ENCODE measurements around the gene NOMO2.
"Not testable (repeated sequence)": the region's sequence is repeated elsewhere in the genome, so short reads cannot be mapped to it uniquely, and the experiment has no call there.

Gene NOMO2

DNA sequence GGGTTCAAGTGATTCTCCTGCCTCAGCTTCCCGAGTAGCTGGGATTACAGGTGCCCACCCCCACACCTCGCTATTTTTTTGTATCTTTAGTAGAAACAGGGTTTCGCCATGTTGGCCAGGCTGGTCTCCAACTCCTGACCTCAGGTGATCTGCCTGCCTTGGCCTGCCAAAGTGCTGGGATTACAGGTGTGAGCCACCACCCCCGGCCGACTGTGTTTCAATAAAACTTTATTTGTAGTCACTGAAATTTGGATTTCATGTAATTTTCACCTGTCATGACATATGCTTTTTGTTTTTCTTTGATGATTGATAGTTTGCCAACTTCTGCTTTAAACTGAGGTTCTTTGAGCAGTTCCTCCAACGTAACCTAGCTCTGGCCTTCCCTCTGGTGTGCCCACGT is 12.0 kb upstream of the NOMO2 start:
- not testable (repeated sequence) for DNase-seq

GRCh38 chr16:18572973-18573372 is 11.1 kb upstream of the NOMO2 start:
- not testable (repeated sequence) for DNase-seq

DNA sequence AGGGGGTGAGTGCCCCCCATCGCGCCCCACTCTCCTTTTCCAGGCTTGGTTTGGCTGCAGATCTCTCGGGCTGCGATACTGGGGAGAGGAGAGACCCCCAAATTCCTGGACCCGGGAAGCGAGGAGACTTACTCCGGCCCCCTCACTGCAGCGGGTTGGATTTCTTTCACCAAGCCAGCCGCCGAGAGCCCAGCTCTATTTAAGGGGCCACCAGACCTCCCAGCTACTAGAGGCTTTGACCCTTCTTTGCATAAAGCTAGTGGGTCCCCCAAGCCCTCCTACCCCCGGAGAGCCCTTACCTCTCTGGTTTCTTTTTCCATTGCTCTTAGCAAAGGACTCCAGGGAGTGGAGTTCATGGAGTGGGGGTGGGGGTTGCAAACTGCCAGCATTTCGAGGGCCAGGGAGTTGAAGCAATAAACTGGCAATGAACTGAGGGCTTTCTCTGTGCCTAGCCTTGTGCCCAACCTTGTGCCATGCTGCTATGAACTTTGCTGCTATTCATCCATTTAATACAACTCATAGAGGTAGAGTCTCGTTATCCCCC is 9.5 kb upstream of the NOMO2 start:
- not testable (repeated sequence) for DNase-seq

GRCh38 chr16:18570529-18571306 is 8.8 kb upstream of the NOMO2 start:
- not testable (repeated sequence) for DNase-seq

GRCh38 chr16:18560416-18561220 is 1.3 kb downstream of the NOMO2 start:
- DNase-seq: not testable (repeated sequence)

GRCh38 chr16:18553671-18554070 is 8.2 kb downstream of the NOMO2 start:
- not testable (repeated sequence) for DNase-seq

- not testable (repeated sequence) for DNase-seq
These were observed 14.5 kb downstream of the NOMO2 start for GRCh38 chr16:18547382-18547781.

GRCh38 chr16:18546853-18547252 is 15.0 kb downstream of the NOMO2 start:
- DNase-seq: not testable (repeated sequence)

GRCh38 chr16:18544232-18545081 is 17.4 kb downstream of the NOMO2 start:
- DNase-seq: not testable (repeated sequence)

DNA sequence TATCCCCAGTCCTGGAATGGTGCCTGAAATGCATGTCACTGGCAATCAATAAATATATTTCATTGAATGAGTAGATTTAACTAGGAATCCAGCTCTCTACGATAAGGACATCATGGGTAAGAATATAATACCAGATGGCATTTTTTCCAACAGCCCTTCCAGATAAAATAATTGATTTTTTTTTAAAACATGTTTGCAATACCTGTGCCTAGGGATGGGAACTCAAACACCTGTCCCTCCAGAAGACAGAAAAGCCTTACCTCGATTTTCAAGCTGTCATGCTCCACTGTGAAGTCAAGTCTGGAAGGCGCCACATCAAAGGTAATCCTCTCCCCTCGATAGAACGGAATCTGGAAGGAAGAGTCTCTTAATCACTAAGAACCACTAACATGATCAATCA is 20.0 kb downstream of the NOMO2 start:
- not testable (repeated sequence) for DNase-seq

GRCh38 chr16:18537004-18537403 is 24.9 kb downstream of the NOMO2 start:
- DNase-seq: not testable (repeated sequence)

DNA sequence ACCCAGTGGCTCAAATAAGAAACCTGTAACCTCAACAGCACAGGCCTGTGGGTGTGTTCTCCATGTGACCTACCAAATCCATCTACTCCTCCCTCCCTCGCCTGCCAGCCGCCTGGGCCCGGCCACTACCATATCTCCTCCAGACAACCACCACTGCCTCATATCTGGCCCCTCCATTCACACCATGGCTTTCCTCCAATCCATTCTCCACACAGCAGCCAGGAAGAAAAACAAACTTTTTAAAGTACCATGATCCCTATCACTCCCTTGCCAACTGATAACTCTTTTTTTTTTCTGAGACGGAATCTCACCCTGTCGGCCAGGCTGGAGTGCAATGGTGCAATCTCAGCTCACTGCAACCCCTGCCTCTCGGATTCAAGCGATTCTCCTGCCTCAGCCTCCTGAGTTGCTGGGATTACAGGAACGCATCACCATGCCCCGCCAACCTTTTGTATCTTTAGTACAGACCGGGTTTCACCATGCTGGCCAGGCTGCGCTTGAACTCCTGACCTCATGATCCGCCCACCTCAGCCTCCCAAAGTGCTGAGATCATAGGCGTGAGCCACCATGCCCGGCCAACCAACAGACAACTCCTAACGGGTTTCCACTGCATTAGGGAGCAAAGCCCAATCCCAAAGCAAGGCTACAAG is 26.3 kb downstream of the NOMO2 start:
- not testable (repeated sequence) for DNase-seq

DNA sequence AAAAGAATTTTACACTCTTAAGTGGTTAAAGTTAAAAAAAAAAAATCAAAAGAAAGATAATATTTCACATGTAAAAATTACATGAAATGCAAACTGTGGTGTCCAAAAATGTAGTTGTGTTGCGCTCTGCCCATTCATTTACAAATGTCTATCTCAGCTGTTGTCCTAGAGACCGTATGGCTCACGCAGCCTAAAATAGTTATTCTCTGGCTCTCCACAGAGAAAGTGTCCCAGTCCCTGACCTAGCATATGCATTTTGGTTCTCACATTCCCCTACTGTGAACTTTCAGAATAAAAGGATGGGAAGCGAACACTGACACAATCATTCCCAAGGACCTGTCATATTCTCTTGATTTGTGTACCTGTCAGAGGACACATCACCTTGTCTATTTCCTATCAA is 27.6 kb downstream of the NOMO2 start:
- DNase-seq: not testable (repeated sequence)

DNA sequence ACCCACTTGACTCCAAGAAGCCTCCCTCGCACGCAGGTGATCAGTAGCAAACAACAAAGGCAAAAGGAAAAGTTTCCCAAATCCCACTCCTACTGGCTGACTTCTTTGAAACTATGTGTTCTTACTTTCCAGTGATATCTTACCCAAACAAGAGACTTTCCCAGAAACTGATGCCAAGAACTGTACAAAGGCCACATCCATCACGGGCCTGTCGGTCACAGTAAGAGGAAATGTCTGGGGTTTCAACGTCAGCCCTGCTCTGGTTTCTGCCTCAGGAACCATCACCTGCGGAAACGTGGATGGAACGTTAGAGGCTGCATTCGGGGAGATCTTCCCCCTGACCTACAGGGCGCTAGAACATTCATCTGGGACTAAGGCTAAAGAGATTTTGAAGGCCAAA is 30.6 kb downstream of the NOMO2 start:
- not testable (repeated sequence) for DNase-seq

DNA sequence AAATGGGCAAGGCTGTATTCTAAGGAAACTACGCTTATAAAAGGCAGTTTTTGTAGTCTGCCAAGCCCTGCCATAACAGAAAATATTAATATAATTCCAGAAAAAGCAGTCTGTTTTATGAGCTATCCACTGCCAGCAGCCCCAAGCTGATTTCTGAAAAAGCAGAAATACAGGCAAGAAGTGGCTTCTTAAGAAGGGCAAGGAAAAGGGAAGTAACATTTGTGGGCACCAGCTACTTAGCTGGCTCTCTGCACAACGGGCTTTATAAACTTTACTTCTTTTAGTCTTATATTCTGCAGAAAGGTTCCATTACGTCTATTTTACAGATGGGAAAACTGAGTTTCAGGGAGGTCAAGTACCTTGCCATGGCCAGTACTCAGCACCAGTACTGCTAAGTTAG is 31.6 kb downstream of the NOMO2 start:
- DNase-seq: not testable (repeated sequence)

GRCh38 chr16:18526547-18526946 is 35.4 kb downstream of the NOMO2 start:
- DNase-seq: not testable (repeated sequence)

- not testable (repeated sequence) for DNase-seq
These were observed 35.9 kb downstream of the NOMO2 start for GRCh38 chr16:18525882-18526482.

- not testable (repeated sequence) for DNase-seq
These were observed 39.3 kb downstream of the NOMO2 start for GRCh38 chr16:18522637-18523036.

DNA sequence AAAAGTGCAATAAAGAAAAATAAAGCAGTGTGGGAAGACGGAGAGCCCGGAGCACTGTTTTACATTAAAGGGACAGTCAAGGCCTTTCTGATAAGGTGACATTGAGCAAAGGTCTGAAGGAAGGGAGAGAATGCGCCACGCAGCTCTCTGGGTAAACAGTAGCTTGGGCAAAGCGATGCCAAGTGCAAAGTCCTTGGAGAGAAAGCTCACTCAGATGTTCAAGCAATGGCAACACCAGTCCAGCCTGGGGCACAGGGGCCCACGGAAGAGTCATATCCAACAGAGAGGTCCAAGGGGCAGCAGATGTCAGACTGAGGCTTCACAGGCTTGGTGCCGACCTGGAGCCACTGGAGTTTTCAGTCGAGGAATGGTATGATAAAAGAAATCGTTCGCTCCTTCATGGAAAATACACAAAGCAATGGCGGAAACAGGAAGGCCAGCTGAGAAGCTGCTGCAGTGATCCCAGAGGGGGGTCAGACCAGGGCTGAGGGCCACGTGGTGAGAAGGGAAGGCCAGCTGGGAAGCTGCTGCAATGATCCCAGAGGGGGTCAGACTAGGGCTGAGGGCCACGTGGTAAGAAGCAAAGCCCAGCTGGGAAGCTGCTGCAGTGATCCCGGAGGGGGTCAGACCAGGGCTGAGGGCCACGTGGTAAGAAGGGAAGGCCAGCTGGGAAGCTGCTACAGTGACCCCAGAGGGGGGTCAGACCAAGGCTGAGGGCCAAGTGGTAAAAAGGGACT is 40.3 kb downstream of the NOMO2 start:
- not testable (repeated sequence) for DNase-seq

- DNase-seq: not testable (repeated sequence)
These were observed 43.2 kb downstream of the NOMO2 start for GRCh38 chr16:18518536-18519283.
